Thyroid gland (tissue), 4 donors: ENCODE results near the gene DGKD. TPM values are rescaled to one million over a fixed set of nuclear protein-coding genes. Genes with fewer than 3 reads are reported as not detected.

Source experiments
- DNase-seq, 2 donors: peaks; one replicate each; pipeline ENCODE4 v3.0.0-alpha.2; 2019
- H3K27ac ChIP-seq, 3 donors: fragments of 200-600 bp; sonication (generic); 1 replicate in 2 of 3; 2 replicates in 1 of 3; pipeline ENCODE4 v1.5.1; 2016 to 2019; ENCODE audit warnings: mild to moderate bottlenecking in 1 of 3, moderate library complexity in 1 of 3
- H3K27me3 ChIP-seq: fragments of 200-600 bp; sonication (generic); one replicate; pipeline ENCODE4 v1.5.1; 2019
- H3K36me3 ChIP-seq, 2 donors: fragments of 200-600 bp; sonication (generic); one replicate each; pipeline ENCODE4 v1.5.1; 2016 to 2019
- H3K4me1 ChIP-seq, 2 donors: fragments of 200-600 bp; sonication (generic); one replicate each; pipeline ENCODE4 v1.5.1; 2017 to 2019
- H3K4me3 ChIP-seq, 3 donors: fragments of 200-600 bp; sonication (generic); replicated peaks in 1 of 3; 1 replicate in 2 of 3; 2 replicates in 1 of 3; pipeline ENCODE4 v1.5.1; 2016; ENCODE audit warnings: mild to moderate bottlenecking in 1 of 3
- H3K9me3 ChIP-seq: fragments of 200-600 bp; sonication (generic); one replicate; pipeline ENCODE4 v1.5.1; 2017
- CTCF ChIP-seq, 6 experiments: fragments of 200-600 bp in 3 of 6; fragments of 450-650 bp in 3 of 6; sonication (generic) in 3 of 6; IDR thresholded peaks; one replicate each; pipeline ENCODE4 v1.5.1; 2016 to 2019; ENCODE audit warnings: antibody characterized with exemption in 6 of 6, mild to moderate bottlenecking in 2 of 6, inconsistent platforms in 1 of 6, moderate library complexity in 1 of 6
- POLR2A ChIP-seq, 2 donors: fragments of 450-650 bp; IDR thresholded peaks; one replicate each; pipeline ENCODE4 v1.6.1; 2017; ENCODE audit warnings: antibody characterized with exemption in 2 of 2, mild to moderate bottlenecking in 2 of 2, moderate library complexity in 1 of 2
- WGBS, 2 donors: methylation state at CpG; one replicate each; pipeline ENCODE4 v1.1.5; 2017; 5-methylcytosine and 5-hydroxymethylcytosine counted together
- intact Hi-C: fragments of 100-400 bp; cut with DNase I; formaldehyde crosslinking; loops from one replicate; pipeline ENCODE4 v1.15.1; 2023
- total RNA-seq, 4 donors: library from RNA; depleted of rRNA; stranded (reverse); fragments of >200 nt; gene quantifications; one replicate each; pipeline ENCODE4 v1.2.3, GENCODE V29; 2016

The DGKD gene
- total RNA-seq, 4 donors from 2014 or later, result 22.3 to 71.7 (median 27.3) TPM

GRCh38 chr2:233336541-233336940, 17.8 kb upstream of the DGKD start:
- Histone ChIP-seq H3K4me1 (peaks cover 11 to 12% of the 10 kb centered on the region in 2 donors), H3K27ac (no peak overlapping the region), H3K4me3 (no peak overlapping the region), H3K27me3 (no peaks in the 10 kb centered on the region), H3K9me3 (no peaks in the 10 kb centered on the region), H3K36me3 (no peaks in the 10 kb centered on the region)
- intact Hi-C loops, result no loop called here
- no peak for TF ChIP-seq CTCF (IDR thresholded peaks at IDR 0.05)
- TF ChIP-seq POLR2A (IDR thresholded peaks at IDR 0.05), result no peak
- no peak for DNase-seq
- 93 to 96% methylated on average over 5 of the region's 5 CpGs for WGBS, 2 donors

- Histone ChIP-seq H3K27ac (no peak overlapping the region), H3K27me3 (no peaks in the 10 kb centered on the region), H3K9me3 (no peaks in the 10 kb centered on the region), H3K4me1 (peaks cover 11 to 12% of the 10 kb centered on the region in 2 donors), H3K4me3 (no peak overlapping the region), H3K36me3 (no peaks in the 10 kb centered on the region)
- TF ChIP-seq POLR2A (IDR thresholded peaks at IDR 0.05), result no peak
- no peak for TF ChIP-seq CTCF (IDR thresholded peaks at IDR 0.05)
- intact Hi-C loops, result no loop called here
- WGBS, 2 donors, result 75 to 81% methylated on average over 5 of the region's 5 CpGs
- no peak for DNase-seq
Observed at GRCh38 chr2:233338046-233338445, 16.2 kb upstream of the DGKD start.

- Histone ChIP-seq H3K27ac (peak overlapping the region; percentile 25 to 61 (median 56)), H3K4me1 (peaks cover 11 to 12% of the 10 kb centered on the region in 2 donors), H3K9me3 (no peaks in the 10 kb centered on the region), H3K36me3 (no peaks in the 10 kb centered on the region), H3K4me3 (no peak overlapping the region), H3K27me3 (no peaks in the 10 kb centered on the region)
- TF ChIP-seq POLR2A (IDR thresholded peaks at IDR 0.05) (no peak), CTCF (IDR thresholded peaks at IDR 0.05) (no peak)
- 79 to 80% methylated on average over 3 of the region's 3 CpGs for WGBS, 2 donors
- DNase-seq, result no peak
- intact Hi-C loops, result no loop called here
Observed at GRCh38 chr2:233338812-233339368, 15.4 kb upstream of the DGKD start.

GRCh38 chr2:233339427-233339826, 14.9 kb upstream of the DGKD start:
- no peaks in the 10 kb centered on the region for H3K36me3 ChIP-seq
- H3K27me3 ChIP-seq, result no peaks in the 10 kb centered on the region
- H3K4me3 ChIP-seq, result no peak overlapping the region
- 35 to 43% methylated on average over 3 of the region's 3 CpGs for WGBS, 2 donors
- intact Hi-C loops, result no loop called here
- H3K9me3 ChIP-seq, result no peaks in the 10 kb centered on the region
- peak overlapping the region; percentile 25 to 61 (median 56) for H3K27ac ChIP-seq
- TF ChIP-seq POLR2A (IDR thresholded peaks at IDR 0.05) (no peak), CTCF (IDR thresholded peaks at IDR 0.05) (no peak)
- H3K4me1 ChIP-seq, result peaks cover 11 to 12% of the 10 kb centered on the region in 2 donors
- no peak for DNase-seq

GRCh38 chr2:233341296-233341695, 13.0 kb upstream of the DGKD start:
- Histone ChIP-seq H3K27me3 (no peaks in the 10 kb centered on the region), H3K9me3 (no peaks in the 10 kb centered on the region), H3K36me3 (no peaks in the 10 kb centered on the region), H3K4me1 (peaks cover 11 to 12% of the 10 kb centered on the region in 2 donors), H3K27ac (no peak overlapping the region), H3K4me3 (no peak overlapping the region)
- WGBS, 2 donors, result 97 to 98% methylated on average over 3 of the region's 3 CpGs
- no peak for DNase-seq
- TF ChIP-seq CTCF (IDR thresholded peaks at IDR 0.05) (no peak), POLR2A (IDR thresholded peaks at IDR 0.05) (no peak)
- intact Hi-C loops, result no loop called here
